HEK293 (cell line): ENCODE measurements around the gene DDX54.

Experiments
- ATF2 ChIP-seq: fragments of 450-650 bp; formaldehyde crosslinking; IDR thresholded peaks from 2 replicates; pipeline ENCODE4 v1.5.1; 2016; ENCODE audit warnings: missing biosample characterization, missing genetic modification characterization, low read depth
- CTCF ChIP-seq: fragments of 450-650 bp; formaldehyde crosslinking; IDR thresholded peaks from 2 replicates; pipeline ENCODE4 v1.5.1; 2016; ENCODE audit warnings: missing biosample characterization, missing genetic modification characterization
- GLIS2 ChIP-seq: fragments of 450-650 bp; formaldehyde crosslinking; IDR thresholded peaks from 2 replicates; pipeline ENCODE4 v1.5.1; 2016; ENCODE audit warnings: missing biosample characterization, missing genetic modification characterization
- IKZF3 ChIP-seq: fragments of 450-650 bp; IDR thresholded peaks from 2 replicates; pipeline ENCODE4 v1.5.0; 2018; ENCODE audit warnings: missing biosample characterization, mild to moderate bottlenecking, missing genetic modification characterization, moderate library complexity
- KLF16 ChIP-seq: fragments of 450-650 bp; formaldehyde crosslinking; IDR thresholded peaks from 2 replicates; pipeline ENCODE4 v1.5.1; 2017; ENCODE audit warnings: missing biosample characterization, missing genetic modification characterization
- PRDM10 ChIP-seq: fragments of 450-650 bp; formaldehyde crosslinking; IDR thresholded peaks from 2 replicates; pipeline ENCODE4 v1.5.1; 2016; ENCODE audit warnings: missing biosample characterization, missing genetic modification characterization
- REST ChIP-seq: fragments of 450-650 bp; formaldehyde crosslinking; IDR thresholded peaks from 2 replicates; pipeline ENCODE4 v1.5.1; 2016; ENCODE audit warnings: missing biosample characterization, missing genetic modification characterization
- ZBTB20 ChIP-seq: fragments of 450-650 bp; formaldehyde crosslinking; IDR thresholded peaks from 2 replicates; pipeline ENCODE4 v1.5.1; 2016; ENCODE audit warnings: missing biosample characterization, missing genetic modification characterization
- ZNF10 ChIP-seq: fragments of 450-650 bp; formaldehyde crosslinking; IDR thresholded peaks from 2 replicates; pipeline ENCODE4 v1.5.1; 2017; ENCODE audit warnings: missing biosample characterization, missing genetic modification characterization
- ZNF114 ChIP-seq: fragments of 450-650 bp; formaldehyde crosslinking; IDR thresholded peaks from 2 replicates; pipeline ENCODE4 v1.5.0; 2017; ENCODE audit warnings: missing biosample characterization, missing genetic modification characterization
- ZNF121 ChIP-seq: fragments of 450-650 bp; formaldehyde crosslinking; IDR thresholded peaks from 2 replicates; pipeline ENCODE4 v1.5.1; 2016; ENCODE audit warnings: missing biosample characterization, missing genetic modification characterization
- ZNF133 ChIP-seq: fragments of 450-650 bp; formaldehyde crosslinking; IDR thresholded peaks from 2 replicates; pipeline ENCODE4 v1.5.1; 2016; ENCODE audit warnings: missing biosample characterization, missing genetic modification characterization
- ZNF394 ChIP-seq: fragments of 450-650 bp; formaldehyde crosslinking; IDR thresholded peaks from 2 replicates; pipeline ENCODE4 v1.5.1; 2016; ENCODE audit warnings: missing biosample characterization, missing genetic modification characterization, mild to moderate bottlenecking, moderate library complexity, borderline replicate concordance
- ZSCAN23 ChIP-seq: fragments of 450-650 bp; formaldehyde crosslinking; IDR thresholded peaks from 2 replicates; pipeline ENCODE4 v1.5.1; 2016; ENCODE audit warnings: missing biosample characterization, missing genetic modification characterization

DNA sequence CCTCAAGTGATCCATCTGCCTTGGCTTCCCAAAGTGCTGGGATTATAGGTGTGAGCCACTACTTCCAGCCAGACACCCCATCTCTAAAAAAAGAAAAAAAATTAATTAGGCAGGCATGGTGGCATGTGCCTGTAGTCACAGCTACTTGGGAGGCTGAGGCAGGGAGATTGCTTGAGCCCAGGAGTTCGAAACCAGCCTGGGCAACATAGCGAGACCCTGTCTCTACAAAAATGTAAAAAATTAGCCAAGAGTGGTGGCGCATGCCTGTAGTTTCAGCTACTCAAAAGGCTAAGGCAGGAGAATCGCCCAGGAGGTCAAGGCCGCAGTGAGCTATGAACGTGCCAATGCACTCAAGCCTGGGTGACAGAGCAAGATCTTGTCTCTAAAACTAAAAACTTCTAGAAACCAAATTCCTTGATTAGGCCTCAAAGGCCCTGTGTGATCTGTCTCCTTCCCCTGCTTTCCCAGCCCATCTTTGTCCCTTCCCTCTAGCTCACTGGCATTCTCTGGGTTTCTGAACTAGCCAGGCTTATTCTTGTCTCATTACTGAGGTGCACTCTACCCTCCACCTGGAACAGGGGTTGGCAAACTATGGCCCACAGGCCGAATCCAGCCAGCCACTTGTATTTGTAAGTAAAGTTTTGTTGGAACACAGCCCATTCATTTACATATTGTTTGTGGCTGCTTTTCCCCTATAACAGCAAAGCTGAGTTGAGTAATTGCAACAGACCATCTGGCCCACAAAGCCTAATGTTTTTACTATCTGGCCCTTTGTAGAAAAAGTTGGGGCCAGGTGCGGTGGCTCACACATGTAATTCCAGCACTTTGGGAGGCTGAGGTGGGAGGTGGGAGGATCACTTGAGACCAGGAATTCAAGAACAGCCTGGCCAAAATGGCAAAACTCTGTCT is 18.8 kb upstream of the DDX54 start:
- TF ChIP-seq ATF2 (tag by site-specific recombination) (no peak), ZSCAN23 (tag by site-specific recombination) (no peak), IKZF3 (tag by site-specific recombination) (no peak), ZNF394 (tag by site-specific recombination) (no peak), ZBTB20 (tag by site-specific recombination) (no peak), ZNF121 (no peak), CTCF (tag by site-specific recombination) (no peak), GLIS2 (tag by site-specific recombination) (no peak), REST (tag by site-specific recombination) (no peak), ZNF114 (no peak), ZNF133 (tag by site-specific recombination) (no peak), ZNF10 (tag by site-specific recombination) (no peak), PRDM10 (no peak), KLF16 (tag by site-specific recombination) (no peak)
